Prostate gland (tissue), 2 donors: ENCODE measurements around the gene EPC2. TPM values are rescaled to one million over a fixed set of nuclear protein-coding genes. Genes with fewer than 3 reads are reported as not detected.

Experiments
- DNase-seq: peaks from one replicate; pipeline ENCODE4 v3.0.0-alpha.2; 2019; ENCODE audit warnings: low spot score
- H3K27ac ChIP-seq, 2 donors: fragments of 200-600 bp; sonication (generic); 2 replicates each; pipeline ENCODE4 v1.5.1; 2017 to 2019
- H3K27me3 ChIP-seq: fragments of 200-600 bp; sonication (generic); replicated peaks from 2 replicates; pipeline ENCODE4 v1.5.1; 2019; ENCODE audit not compliant: insufficient read depth
- H3K36me3 ChIP-seq, 2 donors: fragments of 200-600 bp; sonication (generic); 1 replicate in 1 of 2; 2 replicates in 1 of 2; pipeline versions ENCODE4 v1.5.1 to v1.8.1; 2017 to 2019
- H3K4me1 ChIP-seq: fragments of 200-600 bp; sonication (generic); replicated peaks from 2 replicates; pipeline ENCODE4 v1.5.1; 2019
- H3K4me3 ChIP-seq, 2 donors: fragments of 200-600 bp; sonication (generic); 2 replicates each; pipeline ENCODE4 v1.5.1; 2017 to 2019
- H3K9me3 ChIP-seq: fragments of 200-600 bp; sonication (generic); 2 replicates; pipeline ENCODE4 v1.5.1; 2017
- POLR2A ChIP-seq: fragments of 450-650 bp; IDR thresholded peaks from one replicate; pipeline ENCODE4 v1.6.1; 2016; ENCODE audit warnings: antibody characterized with exemption, mild to moderate bottlenecking
- POLR2AphosphoS5 ChIP-seq: sonication (generic); formaldehyde crosslinking; IDR thresholded peaks from one replicate; pipeline ENCODE4 v1.6.1; 2017; ENCODE audit warnings: antibody characterized with exemption
- WGBS: methylation state at CpG from one replicate; pipeline ENCODE4 v1.1.5; 2018; 5-methylcytosine and 5-hydroxymethylcytosine counted together
- intact Hi-C: fragments of 100-400 bp; cut with DNase I; formaldehyde crosslinking; loops from one replicate; pipeline ENCODE4 v1.14.2; 2022
- total RNA-seq, 2 donors: library from RNA; depleted of rRNA; stranded (reverse); fragments of >200 nt; gene quantifications; one replicate each; pipeline ENCODE4 v1.1.0, GENCODE V29; 2016
- TF ChIP-seq, protein P1 (sequence below), 4 experiments: fragments of 200-600 bp in 2 of 4; fragments of 450-650 bp in 2 of 4; sonication (generic) in 2 of 4; IDR thresholded peaks; 1 replicate in 3 of 4; 2 replicates in 1 of 4; pipeline ENCODE4 v1.5.1; 2016 to 2019; ENCODE audit warnings: antibody characterized with exemption in 4 of 4, mild to moderate bottlenecking in 2 of 4, moderate library complexity in 2 of 4

The EPC2 gene
- total RNA-seq, 2 donors from 2014 or later = 27.2 to 40.2 TPM

DNA sequence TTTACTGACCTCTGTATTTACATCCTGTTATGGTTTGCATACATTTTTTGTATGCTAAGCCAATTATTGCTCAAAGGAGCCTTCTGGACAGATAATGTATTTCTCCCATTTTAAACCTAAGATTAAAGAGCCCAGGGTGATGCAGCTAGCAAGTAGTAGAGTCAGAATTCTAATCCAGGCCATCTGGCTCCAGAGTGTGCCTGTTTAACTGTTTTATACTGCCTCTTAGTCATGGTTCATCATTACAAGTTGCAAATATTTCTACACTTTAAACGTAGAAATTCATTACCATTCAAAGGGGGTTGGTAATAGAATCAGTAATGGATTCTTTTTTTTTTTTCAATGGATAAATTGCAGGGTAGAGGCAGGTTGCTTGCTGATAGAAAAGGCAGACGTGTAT is 52.4 kb downstream of the EPC2 start:
- Histone ChIP-seq H3K36me3 (no peaks in the 10 kb centered on the region), H3K9me3 (no peaks in the 10 kb centered on the region), H3K4me3 (no peak overlapping the region), H3K27me3 (no peaks in the 10 kb centered on the region), H3K27ac (no peak overlapping the region), H3K4me1 (no peaks in the 10 kb centered on the region)
- TF ChIP-seq, protein P1, sequence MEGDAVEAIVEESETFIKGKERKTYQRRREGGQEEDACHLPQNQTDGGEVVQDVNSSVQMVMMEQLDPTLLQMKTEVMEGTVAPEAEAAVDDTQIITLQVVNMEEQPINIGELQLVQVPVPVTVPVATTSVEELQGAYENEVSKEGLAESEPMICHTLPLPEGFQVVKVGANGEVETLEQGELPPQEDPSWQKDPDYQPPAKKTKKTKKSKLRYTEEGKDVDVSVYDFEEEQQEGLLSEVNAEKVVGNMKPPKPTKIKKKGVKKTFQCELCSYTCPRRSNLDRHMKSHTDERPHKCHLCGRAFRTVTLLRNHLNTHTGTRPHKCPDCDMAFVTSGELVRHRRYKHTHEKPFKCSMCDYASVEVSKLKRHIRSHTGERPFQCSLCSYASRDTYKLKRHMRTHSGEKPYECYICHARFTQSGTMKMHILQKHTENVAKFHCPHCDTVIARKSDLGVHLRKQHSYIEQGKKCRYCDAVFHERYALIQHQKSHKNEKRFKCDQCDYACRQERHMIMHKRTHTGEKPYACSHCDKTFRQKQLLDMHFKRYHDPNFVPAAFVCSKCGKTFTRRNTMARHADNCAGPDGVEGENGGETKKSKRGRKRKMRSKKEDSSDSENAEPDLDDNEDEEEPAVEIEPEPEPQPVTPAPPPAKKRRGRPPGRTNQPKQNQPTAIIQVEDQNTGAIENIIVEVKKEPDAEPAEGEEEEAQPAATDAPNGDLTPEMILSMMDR (IDR thresholded peaks at IDR 0.05) = no peak
- TF ChIP-seq POLR2AphosphoS5 (no peak), POLR2A (no peak)
- no peak for DNase-seq
- intact Hi-C loops = no loop called here
- WGBS = 90% methylated on average over 2 of the region's 2 CpGs

- Histone ChIP-seq H3K27ac (no peak overlapping the region), H3K4me1 (no peaks in the 10 kb centered on the region), H3K27me3 (no peaks in the 10 kb centered on the region), H3K36me3 (no peaks in the 10 kb centered on the region), H3K9me3 (no peaks in the 10 kb centered on the region), H3K4me3 (no peak overlapping the region)
- DNase-seq = no peak
- TF ChIP-seq, protein P1 (IDR thresholded peaks at IDR 0.05) = no peak
- no peak for TF ChIP-seq POLR2AphosphoS5
- TF ChIP-seq POLR2A = no peak
- 83% methylated on average over 4 of the region's 4 CpGs for WGBS
- intact Hi-C loops = no loop called here
Observed at GRCh38 chr2:148699830-148700229, 55.3 kb downstream of the EPC2 start.

- intact Hi-C loops = no loop called here
Observed at GRCh38 chr2:148701039-148701438, 56.5 kb downstream of the EPC2 start.

DNA sequence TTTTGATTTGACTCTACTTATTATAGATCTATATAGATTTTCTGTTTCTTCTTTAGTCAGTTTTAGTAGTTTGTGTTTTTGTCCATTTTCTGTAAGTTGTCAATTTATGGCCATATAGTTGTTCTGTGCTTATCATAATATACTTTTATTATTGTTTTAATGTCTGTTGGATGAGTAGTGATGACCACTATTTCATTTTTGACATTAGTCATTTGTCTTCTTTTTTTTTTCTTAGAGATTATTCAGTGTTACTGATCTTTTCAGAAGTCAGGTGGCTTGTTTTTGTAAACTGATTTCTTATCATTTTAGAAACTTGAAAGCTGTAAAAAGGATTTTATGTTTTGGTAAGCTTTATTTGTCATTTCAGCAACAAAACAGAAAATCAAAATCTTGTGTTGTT is 57.3 kb downstream of the EPC2 start:
- no peak overlapping the region for H3K4me3 ChIP-seq
- no peaks in the 10 kb centered on the region for H3K36me3 ChIP-seq
- intact Hi-C loops = no loop called here
- H3K9me3 ChIP-seq = no peaks in the 10 kb centered on the region
- TF ChIP-seq POLR2AphosphoS5 (no peak), POLR2A (no peak)
- TF ChIP-seq, protein P1 (IDR thresholded peaks at IDR 0.05) = no peak
- H3K4me1 ChIP-seq = no peaks in the 10 kb centered on the region
- DNase-seq = no peak
- no peaks in the 10 kb centered on the region for H3K27me3 ChIP-seq
- no peak overlapping the region for H3K27ac ChIP-seq

More at GRCh38 chr2:148701039-148701438, 56.5 kb downstream of the EPC2 start:
- H3K9me3 ChIP-seq = no peaks in the 10 kb centered on the region
- H3K27me3 ChIP-seq = no peaks in the 10 kb centered on the region
- H3K4me3 ChIP-seq = no peak overlapping the region
- TF ChIP-seq, protein P1 (IDR thresholded peaks at IDR 0.05) = no peak
- TF ChIP-seq POLR2AphosphoS5 (no peak), POLR2A (no peak)
- no peak for DNase-seq
- no peaks in the 10 kb centered on the region for H3K4me1 ChIP-seq
- 99% methylated on average over 3 of the region's 3 CpGs for WGBS
- H3K27ac ChIP-seq = no peak overlapping the region
- H3K36me3 ChIP-seq = no peaks in the 10 kb centered on the region

DNA sequence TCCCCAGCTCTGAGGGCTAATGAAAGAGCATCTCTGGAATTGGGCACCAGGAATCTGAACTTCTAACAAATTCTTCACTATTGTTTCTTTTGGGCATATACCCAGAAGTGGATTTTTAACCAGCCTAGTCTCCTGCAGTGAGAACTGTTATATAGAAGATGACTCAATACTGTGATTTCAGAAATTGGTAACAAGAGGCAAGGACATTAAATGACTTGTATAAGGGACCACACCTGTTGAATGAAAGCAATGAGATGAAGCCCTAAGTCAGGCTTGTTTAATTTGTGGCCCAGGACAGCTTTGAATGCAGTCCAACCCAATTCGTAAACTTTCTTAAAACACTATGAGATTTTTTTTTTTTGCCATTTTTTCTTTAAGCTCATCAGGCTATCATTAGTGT is 57.9 kb downstream of the EPC2 start:
- H3K4me3 ChIP-seq = no peak overlapping the region
- no peak for TF ChIP-seq POLR2A
- TF ChIP-seq POLR2AphosphoS5 = no peak
- TF ChIP-seq, protein P1 (IDR thresholded peaks at IDR 0.05) = no peak
- no peak overlapping the region for H3K27ac ChIP-seq
- H3K27me3 ChIP-seq = no peaks in the 10 kb centered on the region
- WGBS = 100% methylated on average over 1 of the region's 1 CpG
- intact Hi-C loops = no loop called here
- H3K4me1 ChIP-seq = no peaks in the 10 kb centered on the region
- no peaks in the 10 kb centered on the region for H3K9me3 ChIP-seq
- H3K36me3 ChIP-seq = no peaks in the 10 kb centered on the region
- no peak for DNase-seq
